KMS-11 (cell line): ENCODE results near the gene ZNF112.
A peak's percentile ranks its signal among the peaks of the same experiment; 100 is the strongest.

Experiments
- H2AFZ ChIP-seq: fragments of 200-600 bp; sonication (generic); 2 replicates; pipeline ENCODE4 v1.6.1; 2016; ENCODE audit warnings: antibody characterized with exemption, mixed run types, low read depth
- H3K27ac ChIP-seq: fragments of 200-600 bp; sonication (generic); 2 replicates; pipeline ENCODE4 v1.6.1; 2016; ENCODE audit warnings: mild to moderate bottlenecking, mixed run types
- H3K27me3 ChIP-seq: fragments of 200-600 bp; sonication (generic); 2 replicates; pipeline ENCODE4 v1.6.1; 2017; ENCODE audit warnings: mild to moderate bottlenecking, low read depth, mixed run types, moderate library complexity; ENCODE audit not compliant: insufficient read depth
- H3K36me3 ChIP-seq: fragments of 200-600 bp; sonication (generic); 2 replicates; pipeline ENCODE4 v1.6.1; 2017; ENCODE audit warnings: mild to moderate bottlenecking, mixed run types; ENCODE audit not compliant: insufficient read depth
- H3K4me1 ChIP-seq: fragments of 200-600 bp; sonication (generic); 2 replicates; pipeline ENCODE4 v1.6.1; 2016; ENCODE audit warnings: mild to moderate bottlenecking, low read depth, mixed run types; ENCODE audit not compliant: poor library complexity, severe bottlenecking
- H3K4me2 ChIP-seq: fragments of 200-600 bp; sonication (generic); 2 replicates; pipeline ENCODE4 v1.7.0; 2016; ENCODE audit warnings: mild to moderate bottlenecking, mixed run types
- H3K4me3 ChIP-seq: fragments of 200-600 bp; sonication (generic); IDR thresholded peaks from 2 replicates; pipeline ENCODE4 v1.6.1; 2017; ENCODE audit warnings: low read depth, low read length, mixed read lengths; ENCODE audit not compliant: insufficient read depth
- H3K79me2 ChIP-seq: fragments of 200-600 bp; sonication (generic); 2 replicates; pipeline ENCODE4 v1.6.1; 2016; ENCODE audit warnings: low read depth, mixed run types; ENCODE audit not compliant: insufficient read depth
- H3K9ac ChIP-seq: fragments of 200-600 bp; sonication (generic); 2 replicates; pipeline ENCODE4 v1.6.1; 2016; ENCODE audit warnings: mild to moderate bottlenecking, mixed run types
- H4K20me1 ChIP-seq: fragments of 200-600 bp; sonication (generic); 2 replicates; pipeline ENCODE4 v1.6.1; 2016; ENCODE audit warnings: mild to moderate bottlenecking, mixed run types; ENCODE audit not compliant: insufficient read depth
- CTCF ChIP-seq: fragments of 200-600 bp; sonication (generic); conservative IDR thresholded peaks from 2 replicates; pipeline ENCODE4 v1.6.1; 2017; ENCODE audit warnings: low read depth, mild to moderate bottlenecking, antibody characterized with exemption, low read length, moderate library complexity, mixed read lengths

ZNF112 gene

DNA sequence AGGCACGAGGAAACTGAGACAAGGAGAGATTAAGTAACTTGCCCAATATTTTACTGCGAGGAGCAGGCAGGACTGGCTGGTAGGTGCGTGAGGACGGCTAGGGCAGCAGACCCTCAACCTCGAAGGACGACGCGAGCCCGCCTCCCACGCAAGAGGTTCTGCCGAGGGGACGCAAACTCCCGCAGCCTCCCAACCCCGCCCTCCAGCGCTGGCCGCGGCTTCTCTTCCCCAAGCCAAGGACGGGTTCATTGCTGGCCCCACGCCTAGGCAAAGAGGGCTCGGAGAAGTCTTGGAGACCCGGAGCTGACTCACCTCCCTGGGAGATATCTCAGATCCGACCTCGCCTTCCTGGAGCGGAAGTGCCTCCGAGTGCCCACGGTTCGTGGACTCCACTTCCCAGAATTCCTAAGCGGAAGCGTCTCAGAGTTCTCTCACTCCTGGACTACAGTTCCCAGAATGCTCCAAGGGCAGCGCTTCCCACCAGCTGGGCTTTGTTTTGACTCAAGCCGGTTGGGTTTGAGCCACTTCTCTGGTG lies 51.8 kb downstream of the ZNF112 start, which contains the start of gene ZNF235:
Gene ZNF235 (minus strand): TSS at position 367 of the 535 bp plus-strand sequence. CDS start 1,621 bp downstream, outside the sequence.
- Histone ChIP-seq H2AFZ (peak within 1 kb of the TSS; percentile 80), H3K27me3 (no peaks in the 10 kb centered on the region), H3K36me3 (no peaks in the 10 kb centered on the region), H4K20me1 (no peaks in the 10 kb centered on the region), H3K4me2 (peak within 1 kb of the TSS; percentile 55), H3K4me3 (peak within 1 kb of the TSS; percentile 32), H3K9ac (peak within 1 kb of the TSS; percentile 25; the same call in 1 of the 2 replicates), H3K27ac (no peak within 1 kb of the TSS), H3K4me1 (no peaks in the 10 kb centered on the region), H3K79me2 (no peaks in the 10 kb centered on the region)
- no peak for TF ChIP-seq CTCF

DNA sequence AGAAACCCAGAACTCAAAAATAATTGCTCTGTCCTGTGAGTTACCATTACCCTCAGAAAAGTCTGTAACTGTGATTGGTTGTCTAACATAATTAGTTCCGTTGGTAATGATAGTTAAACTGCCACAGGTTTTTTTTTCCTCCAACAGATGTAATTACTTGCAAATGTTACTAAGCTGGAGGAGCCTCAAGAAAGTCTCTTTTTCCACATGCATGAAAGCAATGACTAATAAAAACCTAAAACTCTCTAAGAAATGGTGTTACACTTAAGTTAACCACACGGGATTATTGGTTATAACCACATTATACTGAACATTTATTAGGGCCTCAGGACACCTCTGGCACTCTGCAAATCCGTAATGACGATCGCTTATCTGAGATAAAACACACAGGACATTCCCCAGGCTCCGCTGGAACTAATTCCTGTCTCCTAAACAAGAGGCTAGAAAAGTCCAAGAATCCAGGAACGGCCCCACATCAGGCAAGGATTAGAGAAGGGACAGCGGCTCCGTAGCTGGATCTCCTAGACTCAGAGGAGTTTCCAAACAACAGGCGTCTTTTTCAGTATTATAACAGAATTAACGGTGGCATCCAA lies 52.4 kb downstream of the ZNF112 start:
- Histone ChIP-seq H3K79me2 (no peaks in the 10 kb centered on the region), H2AFZ (peak overlapping the region; percentile 80), H3K4me1 (no peaks in the 10 kb centered on the region), H4K20me1 (no peaks in the 10 kb centered on the region), H3K4me3 (peak overlapping the region; percentile 32), H3K9ac (no peak overlapping the region), H3K27me3 (no peaks in the 10 kb centered on the region), H3K4me2 (peak overlapping the region; percentile 55), H3K27ac (no peak overlapping the region), H3K36me3 (no peaks in the 10 kb centered on the region)
- TF ChIP-seq CTCF: no peak

- H3K9ac ChIP-seq: no peak overlapping the region
- no peaks in the 10 kb centered on the region for H3K4me1 ChIP-seq
- no peak for TF ChIP-seq CTCF
- H3K4me2 ChIP-seq: no peak overlapping the region
- no peak overlapping the region for H3K27ac ChIP-seq
- no peaks in the 10 kb centered on the region for H3K36me3 ChIP-seq
- H3K79me2 ChIP-seq: no peaks in the 10 kb centered on the region
- H3K27me3 ChIP-seq: no peaks in the 10 kb centered on the region
- H2AFZ ChIP-seq: no peak overlapping the region
- H4K20me1 ChIP-seq: no peaks in the 10 kb centered on the region
- H3K4me3 ChIP-seq: no peak overlapping the region
These were observed 53.2 kb downstream of the ZNF112 start for GRCh38 chr19:44303320-44303719.

DNA sequence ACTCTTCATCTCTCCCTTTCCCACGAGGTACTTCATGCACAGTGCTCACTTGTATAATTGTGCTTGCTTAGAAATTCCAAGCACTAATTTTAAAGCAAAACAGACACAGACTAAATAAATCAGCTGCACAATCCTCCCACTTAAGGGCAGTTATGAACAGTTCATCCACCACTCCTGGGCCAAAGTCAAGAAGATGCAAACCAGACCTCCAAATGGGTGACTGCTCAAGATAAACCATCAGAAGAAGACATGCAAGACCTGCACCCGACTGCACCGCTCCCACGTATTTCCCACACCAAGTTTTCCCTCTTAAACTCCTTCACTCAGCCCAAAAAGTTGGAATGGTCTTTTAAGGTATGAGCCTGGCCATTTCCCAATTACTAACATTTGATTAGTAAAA lies 71.5 kb downstream of the ZNF112 start:
- Histone ChIP-seq H2AFZ (no peak overlapping the region), H3K36me3 (no peaks in the 10 kb centered on the region; the same call in 1 of the 2 replicates), H3K27ac (no peak overlapping the region), H3K4me1 (no peaks in the 10 kb centered on the region), H4K20me1 (no peaks in the 10 kb centered on the region), H3K4me2 (no peak overlapping the region), H3K79me2 (no peaks in the 10 kb centered on the region), H3K27me3 (no peaks in the 10 kb centered on the region), H3K9ac (no peak overlapping the region), H3K4me3 (no peak overlapping the region)
- no peak for TF ChIP-seq CTCF
